ENCODE results near the gene MAPK8.

DNA sequence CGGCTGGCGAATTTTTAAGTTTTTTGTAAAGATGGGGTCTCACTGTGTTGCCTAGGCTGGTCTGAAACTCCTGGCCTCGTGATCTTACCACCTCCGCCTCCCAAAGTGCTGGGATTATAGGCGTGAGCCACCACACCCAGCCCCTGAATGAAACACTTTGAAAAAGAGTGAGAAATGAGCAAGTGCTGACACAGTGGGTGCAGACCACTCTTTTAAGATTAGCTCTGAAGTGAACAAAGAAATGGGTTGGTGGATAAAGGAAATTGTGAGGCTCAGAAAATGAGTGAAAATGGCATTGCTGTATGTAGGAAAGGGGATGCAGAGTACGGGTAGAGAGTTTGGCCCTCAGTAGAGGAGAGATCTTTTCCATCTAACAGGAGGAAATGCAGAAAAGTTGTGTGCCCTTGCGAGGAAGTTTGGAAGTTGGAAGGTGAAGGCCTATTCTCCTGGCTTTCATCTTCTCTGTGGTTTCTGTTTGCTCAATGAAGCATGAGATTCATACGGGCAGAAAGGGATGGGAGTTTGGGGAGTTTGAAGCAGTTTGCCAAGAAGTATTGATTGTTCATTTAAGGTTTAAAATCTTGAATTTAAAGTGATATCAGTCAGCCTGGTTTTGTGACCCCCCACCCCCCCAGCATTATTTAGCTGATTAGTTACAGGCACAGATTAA is 11.0 kb downstream of the MAPK8 start:
- TF ChIP-seq SUZ12 (IDR thresholded peaks at IDR 0.05; ENCODE audit: extremely low read depth, insufficient read depth, insufficient read length): no peak
- TF ChIP-seq ZNF274 (IDR thresholded peaks at IDR 0.05; ENCODE audit: low read depth, low read length): no peak
- TF ChIP-seq YY1 (IDR thresholded peaks at IDR 0.05; ENCODE audit: insufficient read depth, insufficient read length): no peak
